T47D (cell line): ENCODE results near the gene GRIK1.

ENCODE experiments used
- DNase-seq, 2 experiments: peaks; one replicate each; pipeline versions ENCODE4 v3.0.0 to v3.0.0-alpha.2; 2011 to 2012; ENCODE audit warnings: low read depth in 1 of 2, low spot score in 1 of 2
- JUND ChIP-seq: IDR thresholded peaks from 2 replicates; pipeline ENCODE4 v1.6.1; 2012; ENCODE audit warnings: low read depth
- in situ Hi-C: cut with HindIII; loops from 2 replicates; pipeline ENCODE4 v1.10.0; 2016; ENCODE audit warnings: low sequenced_read_pairs, low pct_unique_long_range_greater_than_20kb

GRIK1 gene

GRCh38 chr21:29658934-29659203 lies 280.9 kb downstream of the GRIK1 start:
- TF ChIP-seq JUND, result no peak
- in situ Hi-C loops, result no loop called here
- DNase-seq, result no peak

GRCh38 chr21:29658177-29658933 lies 281.4 kb downstream of the GRIK1 start:
- TF ChIP-seq JUND, result no peak
- no peak for DNase-seq
- in situ Hi-C loops, result no loop called here

- TF ChIP-seq JUND, result no peak
- no peak for DNase-seq
- in situ Hi-C loops, result no loop called here
Measured at GRCh38 chr21:29657240-29657989, 282.4 kb downstream of the GRIK1 start.

GRCh38 chr21:29656504-29657239 lies 283.1 kb downstream of the GRIK1 start:
- no peak for TF ChIP-seq JUND
- no peak for DNase-seq

GRCh38 chr21:29655577-29655976 lies 284.2 kb downstream of the GRIK1 start:
- DNase-seq, result no peak
- in situ Hi-C loops, result no loop called here
- no peak for TF ChIP-seq JUND

More at GRCh38 chr21:29656504-29657239, 283.1 kb downstream of the GRIK1 start:
- in situ Hi-C loops, result no loop called here

- no peak for TF ChIP-seq JUND
- no peak for DNase-seq
- in situ Hi-C loops, result no loop called here
Measured at GRCh38 chr21:29654855-29655254, 284.9 kb downstream of the GRIK1 start.

GRCh38 chr21:29654203-29654602 lies 285.6 kb downstream of the GRIK1 start:
- TF ChIP-seq JUND, result no peak
- DNase-seq, result no peak
- in situ Hi-C loops, result no loop called here

GRCh38 chr21:29650523-29651022 lies 289.2 kb downstream of the GRIK1 start:
- in situ Hi-C loops, result no loop called here
- DNase-seq, result no peak
- TF ChIP-seq JUND, result no peak

- DNase-seq, result no peak
- in situ Hi-C loops, result no loop called here
- no peak for TF ChIP-seq JUND
Measured at GRCh38 chr21:29649406-29649814, 290.4 kb downstream of the GRIK1 start.

- TF ChIP-seq JUND, result no peak
- in situ Hi-C loops, result no loop called here
- DNase-seq, result no peak
Measured at GRCh38 chr21:29648710-29649240, 291.0 kb downstream of the GRIK1 start.

GRCh38 chr21:29647353-29647781 lies 292.4 kb downstream of the GRIK1 start:
- in situ Hi-C loops, result no loop called here
- DNase-seq, result no peak
- TF ChIP-seq JUND, result no peak

GRCh38 chr21:29645666-29646553 lies 293.9 kb downstream of the GRIK1 start:
- in situ Hi-C loops, result no loop called here
- no peak for DNase-seq
- no peak for TF ChIP-seq JUND
